A673 (cell line): ENCODE measurements around the gene SIRPA. TPM values are rescaled to one million over a fixed set of nuclear protein-coding genes. Genes with fewer than 3 reads are reported as not detected.

Experiments used
- BruUV-seq: library from RNA; stranded (reverse); fragments of 400-500 nt; replicated peaks from 2 replicates; lab custom pipeline; 2021; lab: Mats Ljungman, UMichigan
- CTCF ChIA-PET: fragments of 300-600 bp; sonication (Branson Sonifier 250); formaldehyde crosslinking; loops from one replicate; lab custom pipeline; 2022; ENCODE audit warnings: antibody characterized with exemption; lab: Charles Lee
- POLR2A ChIA-PET: fragments of 300-600 bp; sonication (Branson Sonifier 250); formaldehyde crosslinking; loops from one replicate; lab custom pipeline; 2022; ENCODE audit warnings: antibody characterized with exemption; ENCODE audit not compliant: low non-redundant PET; lab: Charles Lee
- DNase-seq: peaks from one replicate; pipeline ENCODE4 v3.0.0-alpha.2; 2015; ENCODE audit warnings: low spot score
- H3K27ac ChIP-seq: fragments of 200-600 bp; sonication (generic); 2 replicates; pipeline ENCODE4 v1.5.1; 2016; ENCODE audit warnings: mixed run types, low read depth, mild to moderate bottlenecking, mixed read lengths, antibody characterized with exemption, low read length; ENCODE audit not compliant: poor library complexity, severe bottlenecking
- H3K27me3 ChIP-seq: fragments of 200-600 bp; sonication (generic); replicated peaks from 2 replicates; pipeline ENCODE4 v1.6.1; 2017; ENCODE audit warnings: mixed run types, low read depth, mild to moderate bottlenecking, mixed read lengths, antibody characterized with exemption, low read length; ENCODE audit not compliant: insufficient read depth, poor library complexity
- H3K36me3 ChIP-seq: fragments of 200-600 bp; sonication (generic); 2 replicates; pipeline ENCODE4 v1.6.1; 2016; ENCODE audit warnings: mixed run types, mild to moderate bottlenecking, mixed read lengths, antibody characterized with exemption, low read length; ENCODE audit not compliant: insufficient read depth, poor library complexity, severe bottlenecking
- H3K4me1 ChIP-seq: fragments of 200-600 bp; sonication (generic); 2 replicates; pipeline ENCODE4 v1.6.1; 2017; ENCODE audit warnings: mixed run types, mild to moderate bottlenecking, mixed read lengths, antibody characterized with exemption, low read length; ENCODE audit not compliant: insufficient read depth, poor library complexity, severe bottlenecking
- H3K4me3 ChIP-seq: fragments of 200-600 bp; sonication (generic); 2 replicates; pipeline ENCODE4 v1.5.1; 2016; ENCODE audit warnings: low read depth, mixed run types, mild to moderate bottlenecking, mixed read lengths, low read length; ENCODE audit not compliant: poor library complexity, severe bottlenecking
- H3K9me3 ChIP-seq: fragments of 200-600 bp; sonication (generic); 2 replicates; pipeline ENCODE4 v1.6.1; 2016; ENCODE audit warnings: mixed run types, low read depth, mild to moderate bottlenecking, mixed read lengths, antibody characterized with exemption, low read length; ENCODE audit not compliant: poor library complexity, severe bottlenecking
- CTCF ChIP-seq: fragments of 300-800, 200-600 bp; sonication (generic); conservative IDR thresholded peaks from 2 replicates; pipeline ENCODE4 v1.5.1; 2017; ENCODE audit warnings: low read depth, mild to moderate bottlenecking, antibody characterized with exemption, low read length, moderate library complexity, mixed read lengths
- EZH2 ChIP-seq: fragments of 200-600 bp; sonication (generic); IDR thresholded peaks from 2 replicates; pipeline ENCODE4 v1.6.1; 2017; ENCODE audit warnings: borderline replicate concordance, low read depth, mild to moderate bottlenecking, mixed read lengths, antibody characterized with exemption, low read length; ENCODE audit not compliant: poor library complexity, severe bottlenecking
- intact Hi-C: fragments of 100-400 bp; cut with micrococcal nuclease; formaldehyde crosslinking; loops from one replicate; pipeline ENCODE4 v1.10.0; 2022; ENCODE audit not compliant: unreplicated experiment
- total RNA-seq: library from RNA; stranded (reverse); gene quantifications from 2 replicates; pipeline ENCODE4 v1.2.3, GENCODE V29; 2021

The SIRPA gene
- total RNA-seq, 1 experiment from 2014 or later, result 81.0 TPM

GRCh38 chr20:1953621-1954020 lies 58.4 kb downstream of the SIRPA start:
- Histone ChIP-seq H3K4me3 (no peak overlapping the region), H3K36me3 (no peaks in the 10 kb centered on the region), H3K9me3 (no peaks in the 10 kb centered on the region), H3K27ac (peak overlapping the region; percentile 94), H3K27me3 (no peaks in the 10 kb centered on the region), H3K4me1 (peaks cover 69% of the 10 kb centered on the region)
- no peak for TF ChIP-seq CTCF
- TF ChIP-seq EZH2, result no peak
- ChIA-PET POLR2A (no interaction called here), CTCF (no interaction called here)
- no peak for DNase-seq
- intact Hi-C loops, result loop anchor here (2.0 to 10.0 kb wide), 3 partner anchors 57 to 151 kb away; no protein-coding TSS in a partner anchor
- TSS peak; percentile 34 for BruUV-seq

- Histone ChIP-seq H3K9me3 (no peaks in the 10 kb centered on the region), H3K4me3 (no peak overlapping the region), H3K4me1 (peaks cover 66% of the 10 kb centered on the region), H3K27me3 (no peaks in the 10 kb centered on the region), H3K36me3 (no peaks in the 10 kb centered on the region), H3K27ac (peak overlapping the region; percentile 94)
- POLR2A ChIA-PET, result no interaction called here
- no TSS peak for BruUV-seq
- CTCF ChIA-PET, result interaction anchor here (0.6 to 1.1 kb wide), 2 partner anchors 11 to 221 kb away, joined by 3 to 10 read pairs; no protein-coding TSS in a partner anchor
- intact Hi-C loops, result loop anchor here (10.0 kb wide), 1 partner anchor 100 kb away; no protein-coding TSS in a partner anchor
- DNase-seq, result no peak
- TF ChIP-seq EZH2 (no peak), CTCF (no peak)
Observed at GRCh38 chr20:1955217-1955616, 60.0 kb downstream of the SIRPA start.

GRCh38 chr20:1958426-1958825 lies 63.2 kb downstream of the SIRPA start:
- Histone ChIP-seq H3K4me3 (no peak overlapping the region), H3K36me3 (no peaks in the 10 kb centered on the region), H3K4me1 (peaks cover 35% of the 10 kb centered on the region), H3K27ac (peak overlapping the region; percentile 86), H3K27me3 (no peaks in the 10 kb centered on the region), H3K9me3 (no peaks in the 10 kb centered on the region)
- BruUV-seq, result no TSS peak
- intact Hi-C loops, result loop anchor here (10.0 kb wide), 1 partner anchor 104 kb away; no protein-coding TSS in a partner anchor
- no peak for TF ChIP-seq EZH2
- no peak for TF ChIP-seq CTCF
- POLR2A ChIA-PET, result interaction anchor here (0.6 kb wide), 1 partner anchor 13 kb away, joined by 3 read pairs; no protein-coding TSS in a partner anchor
- DNase-seq, result no peak
- CTCF ChIA-PET, result no interaction called here
